ENCODE measurements around the gene DENND1A.
"Not testable (repeated sequence)": the region's sequence is repeated elsewhere in the genome, so short reads cannot be mapped to it uniquely, and the experiment has no call there.

Gene DENND1A

DNA sequence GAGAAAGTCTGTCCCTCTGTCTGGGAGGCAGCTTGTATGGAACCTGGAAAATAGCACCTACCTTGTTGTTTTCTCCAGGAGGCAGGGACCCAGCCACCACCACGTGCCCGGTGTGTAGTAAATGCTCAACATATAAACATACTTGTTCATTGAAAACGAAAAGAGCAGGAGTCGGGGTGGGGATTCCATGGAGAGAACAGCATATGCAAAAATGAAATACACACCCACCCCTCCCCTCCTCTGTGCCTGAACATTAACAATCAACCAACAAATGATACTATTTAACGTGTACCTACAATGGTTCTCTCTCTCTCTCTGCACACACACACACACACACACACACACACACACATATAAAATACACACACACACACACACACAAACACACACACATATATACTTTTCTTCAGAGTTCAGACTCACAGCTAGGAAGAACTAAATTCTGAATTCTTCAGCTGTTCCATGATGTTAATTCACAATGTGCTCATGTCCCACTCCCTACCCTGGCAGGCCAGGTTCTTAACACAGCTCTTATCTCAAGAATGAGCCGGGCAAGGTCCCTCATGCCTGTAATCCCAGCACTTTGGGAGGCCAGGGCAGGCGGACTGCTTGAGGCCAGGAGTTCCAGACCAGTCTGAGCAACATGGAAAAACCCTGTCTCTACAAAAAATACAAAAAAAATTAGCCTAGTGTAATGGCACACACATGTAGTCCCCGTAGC lies 16.3 kb upstream of the DENND1A start:
- no peak for DNase-seq

DNA sequence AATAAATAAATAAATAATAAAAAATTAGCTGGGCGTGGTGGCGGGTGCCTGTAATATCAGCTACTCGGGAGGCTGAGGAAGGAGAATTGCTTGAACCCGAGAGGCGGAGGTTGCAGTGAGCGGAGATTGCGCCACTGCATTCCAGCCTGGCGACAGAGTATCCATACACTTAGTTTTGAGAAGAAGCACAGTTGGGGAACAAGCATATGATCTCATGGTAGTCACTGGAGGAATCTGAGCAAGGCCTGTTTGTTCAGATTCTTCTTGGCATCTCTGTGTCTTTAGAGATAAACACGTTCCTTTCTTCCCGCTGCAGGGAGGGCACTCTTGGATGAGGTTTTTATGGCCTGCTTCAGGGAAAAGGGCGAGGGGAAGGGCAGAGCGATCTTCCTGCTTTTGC lies 15.6 kb upstream of the DENND1A start:
- DNase-seq: no peak

DNA sequence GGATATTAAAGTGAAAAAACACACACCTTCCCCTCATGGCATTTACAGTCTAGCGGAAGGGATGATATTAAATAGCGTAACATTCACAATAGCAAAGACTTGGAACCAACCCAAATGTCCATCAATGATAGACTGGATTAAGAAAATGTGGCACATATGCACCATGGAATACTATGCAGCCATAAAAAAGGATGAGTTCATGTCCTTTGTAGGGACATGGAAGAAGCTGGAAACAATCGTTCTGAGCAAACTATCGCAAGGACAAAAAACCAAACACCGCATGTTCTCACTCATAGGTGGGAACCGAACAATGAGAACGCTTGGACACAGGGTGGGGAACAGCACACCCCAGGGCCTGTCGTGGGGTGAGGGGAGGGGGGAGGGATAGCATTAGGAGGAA lies 14.5 kb upstream of the DENND1A start:
- DNase-seq: not testable (repeated sequence)

DNA sequence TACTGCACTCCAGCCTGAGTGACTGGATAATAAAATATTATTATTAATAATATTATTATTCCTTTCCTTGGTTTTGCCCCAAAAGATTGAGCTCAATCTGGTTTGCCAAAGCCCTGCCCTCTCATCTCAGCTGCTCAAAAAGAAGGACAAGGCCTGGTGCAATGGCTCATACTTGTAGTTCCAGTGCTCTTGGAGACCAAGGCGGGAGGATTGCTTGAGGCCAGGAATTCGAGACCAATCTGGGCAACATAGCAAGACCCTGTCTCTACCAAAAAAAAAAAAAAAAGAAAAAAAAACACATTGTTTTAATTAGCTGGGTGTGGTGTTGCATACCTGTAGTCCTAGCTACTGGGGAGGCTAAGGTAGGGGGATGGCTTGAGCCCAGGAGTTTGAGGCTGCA lies 13.7 kb upstream of the DENND1A start:
- no peak for DNase-seq

DNA sequence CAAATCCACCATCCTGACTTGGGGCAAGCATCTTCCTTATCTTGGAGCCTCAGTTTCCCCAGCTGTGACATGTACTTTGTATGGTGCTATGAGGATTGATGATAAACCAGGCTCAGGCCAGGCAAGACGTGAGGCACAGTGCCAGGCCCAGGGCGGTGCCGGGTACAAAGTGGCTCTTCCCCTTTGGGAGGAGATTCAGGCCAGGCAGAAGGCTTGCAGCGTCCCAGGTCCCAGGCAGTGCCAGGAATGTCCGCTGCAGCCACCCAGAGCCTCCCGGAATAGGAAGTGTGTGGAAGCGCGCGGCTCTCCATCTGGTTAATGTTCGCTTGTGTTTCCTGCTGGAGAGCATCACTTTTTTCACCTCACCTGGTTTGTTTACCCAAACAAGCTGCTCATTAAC lies 12.6 kb upstream of the DENND1A start:
- DNase-seq: no peak

DNA sequence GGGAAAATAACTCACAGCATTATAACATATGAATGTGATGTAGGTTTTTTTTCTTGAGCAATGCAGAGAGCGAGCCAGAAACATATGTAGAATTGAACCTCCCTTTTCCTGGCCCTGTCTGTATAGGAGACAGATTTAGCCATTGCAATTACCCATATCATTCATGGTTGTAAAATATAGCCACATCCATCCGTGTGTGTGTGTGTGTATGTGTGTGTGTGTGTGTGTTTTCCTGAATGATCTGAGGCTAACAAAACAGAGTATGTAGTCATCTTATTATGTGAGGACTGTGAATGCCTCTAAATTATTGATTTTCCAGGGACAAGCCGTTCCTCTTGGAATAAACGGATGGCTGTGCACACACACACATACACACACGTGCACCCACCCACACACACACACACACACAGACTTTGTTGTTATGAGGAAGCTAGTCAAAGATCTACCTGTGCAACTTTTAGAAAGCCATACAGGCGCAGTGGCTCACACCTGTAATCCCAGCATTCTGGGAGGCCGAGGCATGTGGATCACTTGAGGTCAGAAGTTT lies 11.7 kb upstream of the DENND1A start:
- no peak for DNase-seq

DNA sequence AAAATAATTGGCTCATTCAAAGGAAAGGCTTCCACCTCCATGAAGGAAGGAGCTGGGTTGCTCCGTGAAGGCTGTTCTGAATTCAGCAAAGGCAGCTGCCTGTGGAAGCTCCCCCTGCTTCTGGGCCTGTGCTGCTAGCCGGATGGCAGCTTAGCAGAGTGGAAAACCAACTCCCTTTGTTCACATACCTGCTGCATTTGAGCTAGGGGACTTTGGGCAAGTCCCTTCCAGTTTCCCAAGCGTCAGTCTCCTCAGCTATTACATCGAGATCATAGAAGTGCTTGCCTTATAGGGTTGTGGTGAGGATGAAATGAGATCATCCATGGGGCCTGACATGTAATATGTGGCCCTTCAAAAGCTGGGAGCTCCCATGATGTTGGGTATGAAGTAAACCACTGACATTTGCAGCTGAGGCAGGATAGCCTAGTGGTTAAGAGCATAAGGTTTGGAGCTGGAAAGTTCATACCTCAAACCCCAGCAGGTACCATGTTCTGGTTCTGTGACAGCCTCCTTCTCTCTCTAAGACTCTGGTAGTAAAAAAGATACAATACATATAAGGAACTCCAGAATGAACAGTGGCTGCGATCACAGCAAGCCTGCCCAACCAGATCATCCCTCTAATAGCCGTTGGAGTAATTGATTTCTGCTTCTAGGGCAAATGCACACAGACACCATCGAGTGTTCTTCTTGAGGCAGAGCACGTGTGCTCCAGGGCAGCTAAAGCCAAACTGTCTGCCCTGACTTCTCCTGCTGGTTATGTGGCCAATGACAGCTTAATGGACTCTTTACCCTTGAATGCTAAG lies 11.0 kb upstream of the DENND1A start:
- no peak for DNase-seq

DNA sequence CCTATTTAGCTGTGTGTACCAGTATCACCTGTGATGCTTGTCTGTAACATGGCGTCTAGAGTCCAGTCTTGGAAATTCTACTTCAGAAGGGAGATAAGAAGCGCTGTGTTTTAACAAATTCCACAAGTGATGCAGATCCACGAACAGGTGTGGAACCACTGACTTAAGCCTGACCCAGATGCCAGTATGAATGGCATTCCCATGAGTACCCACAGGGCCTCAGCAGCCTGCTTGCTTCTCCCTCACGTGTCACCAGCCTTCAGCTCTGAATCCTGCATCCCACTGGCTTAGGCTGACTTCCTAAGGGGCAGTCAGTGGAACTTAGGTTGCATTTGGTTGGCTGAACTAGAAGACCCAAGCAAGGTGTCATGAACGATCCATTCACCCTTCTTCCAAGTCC lies 8.5 kb upstream of the DENND1A start:
- DNase-seq: no peak

DNA sequence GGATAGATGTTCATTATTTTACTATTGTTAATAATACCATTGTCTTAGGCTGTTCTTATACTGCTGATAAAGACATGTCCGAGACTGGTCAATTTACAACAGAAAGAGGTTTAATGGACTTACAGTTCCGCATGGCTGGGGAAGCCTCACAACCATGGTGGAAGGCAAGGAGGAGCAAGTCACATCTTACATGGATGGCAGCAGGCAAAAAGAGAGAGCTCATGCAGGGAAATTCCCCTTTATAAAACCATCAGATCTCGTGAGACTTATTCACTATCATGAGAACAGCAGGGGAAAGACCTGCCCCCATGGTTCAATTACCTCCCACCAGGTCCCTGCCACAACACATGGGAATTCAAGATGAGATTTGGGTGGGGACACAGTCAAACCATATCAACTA lies 6.6 kb upstream of the DENND1A start:
- DNase-seq: not testable (repeated sequence)

DNA sequence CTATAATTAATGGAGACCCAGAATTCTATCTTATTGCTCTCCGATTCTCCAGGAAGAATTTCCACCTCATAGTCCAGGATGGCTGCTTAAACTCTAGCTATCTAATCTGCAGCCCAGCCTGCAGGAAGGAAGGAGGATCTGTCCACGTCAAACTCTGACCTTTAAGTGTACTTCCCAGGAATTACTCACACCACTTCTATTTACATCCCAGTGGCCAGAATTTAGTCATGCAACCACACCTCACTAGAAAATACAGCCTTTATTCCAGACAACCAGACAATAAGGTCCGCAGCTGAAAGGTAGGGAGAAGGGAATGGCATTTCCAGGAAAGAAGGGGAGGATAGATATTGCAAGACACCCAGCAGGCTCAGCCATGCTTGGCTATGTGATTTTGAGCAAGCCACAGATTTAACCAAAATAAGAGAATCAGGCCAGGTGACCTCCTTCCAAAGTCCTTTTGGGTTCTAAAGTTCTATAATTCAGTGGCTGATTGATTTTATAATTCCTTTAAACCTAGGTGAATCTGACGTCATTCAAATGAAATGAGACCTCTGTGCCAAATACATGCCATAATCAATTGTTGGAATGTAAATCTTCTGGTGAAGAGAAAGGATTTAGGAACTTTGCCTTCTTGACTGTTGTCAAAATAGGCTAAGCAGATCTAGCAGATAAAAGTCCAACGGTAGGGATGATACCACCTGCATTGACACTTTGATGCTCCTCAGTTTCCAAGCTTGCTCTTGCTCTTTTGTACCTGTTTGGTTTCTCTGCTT lies 3.7 kb upstream of the DENND1A start:
- no peak for DNase-seq

DNA sequence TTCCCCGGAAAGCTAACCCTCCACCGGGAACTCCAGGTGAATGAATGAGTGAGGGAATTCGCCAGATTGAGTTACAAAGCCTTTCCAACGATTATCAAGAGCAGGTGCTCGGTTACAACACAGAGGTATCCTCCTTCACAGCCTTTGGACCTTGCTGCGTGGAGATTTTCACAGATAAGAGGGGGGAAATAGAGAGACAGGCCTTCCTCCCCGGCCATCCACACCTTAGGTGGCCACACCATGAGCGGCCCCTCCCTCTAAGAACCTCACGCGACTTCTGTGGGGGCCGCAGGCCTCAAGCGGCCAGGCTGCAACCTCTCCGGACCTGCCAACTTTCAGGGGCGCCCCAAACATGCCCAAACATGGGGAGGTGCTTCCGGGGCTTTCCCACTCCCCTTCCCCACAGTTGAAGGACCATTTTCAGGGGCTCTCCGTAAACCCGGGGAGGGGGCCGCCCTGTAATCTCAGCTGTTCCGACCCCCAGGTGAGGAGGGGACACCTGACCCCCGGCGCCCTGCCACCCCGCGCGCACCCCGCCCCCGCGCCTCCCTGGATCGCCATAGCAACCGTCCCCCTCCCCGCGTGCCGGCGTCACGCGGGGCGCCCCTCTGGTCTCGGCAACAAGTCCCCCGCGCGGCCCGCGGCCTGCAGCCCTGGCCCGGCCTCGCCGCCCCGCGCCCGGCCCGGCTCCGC lies 603 bp downstream of the DENND1A start:
- DNase-seq: peak in 1 of 2 donors; percentile 17

DNA sequence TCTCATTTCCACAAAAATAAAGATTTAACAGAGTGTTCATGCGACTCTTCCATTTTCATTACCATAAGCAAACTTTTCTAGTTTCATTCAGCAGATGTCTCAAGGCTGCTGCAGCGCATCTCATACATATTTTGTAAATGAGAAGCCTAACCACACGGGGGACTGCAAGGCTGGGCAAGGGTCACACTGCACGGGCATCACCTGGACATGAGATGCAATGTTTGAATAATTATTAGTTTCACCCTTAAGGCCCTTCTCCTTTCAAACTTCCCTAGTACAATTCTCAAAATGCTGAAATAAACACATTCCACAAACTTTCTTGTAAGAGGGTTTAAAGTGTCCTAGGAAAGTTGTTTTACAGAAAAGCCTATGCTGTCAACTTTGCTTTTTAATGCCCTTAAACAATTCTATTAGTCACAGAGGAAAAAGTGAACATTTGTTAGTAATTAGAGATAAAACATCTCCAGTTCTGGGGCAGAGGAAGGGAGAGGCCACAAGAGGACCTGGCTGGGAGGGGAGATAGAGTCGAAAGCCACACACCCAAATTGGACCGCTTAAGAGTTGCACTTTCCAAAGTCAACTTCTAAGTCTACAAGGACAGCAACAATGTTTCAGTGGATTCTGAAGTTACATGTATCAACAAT lies 1.3 kb downstream of the DENND1A start:
- DNase-seq: no peak

DNA sequence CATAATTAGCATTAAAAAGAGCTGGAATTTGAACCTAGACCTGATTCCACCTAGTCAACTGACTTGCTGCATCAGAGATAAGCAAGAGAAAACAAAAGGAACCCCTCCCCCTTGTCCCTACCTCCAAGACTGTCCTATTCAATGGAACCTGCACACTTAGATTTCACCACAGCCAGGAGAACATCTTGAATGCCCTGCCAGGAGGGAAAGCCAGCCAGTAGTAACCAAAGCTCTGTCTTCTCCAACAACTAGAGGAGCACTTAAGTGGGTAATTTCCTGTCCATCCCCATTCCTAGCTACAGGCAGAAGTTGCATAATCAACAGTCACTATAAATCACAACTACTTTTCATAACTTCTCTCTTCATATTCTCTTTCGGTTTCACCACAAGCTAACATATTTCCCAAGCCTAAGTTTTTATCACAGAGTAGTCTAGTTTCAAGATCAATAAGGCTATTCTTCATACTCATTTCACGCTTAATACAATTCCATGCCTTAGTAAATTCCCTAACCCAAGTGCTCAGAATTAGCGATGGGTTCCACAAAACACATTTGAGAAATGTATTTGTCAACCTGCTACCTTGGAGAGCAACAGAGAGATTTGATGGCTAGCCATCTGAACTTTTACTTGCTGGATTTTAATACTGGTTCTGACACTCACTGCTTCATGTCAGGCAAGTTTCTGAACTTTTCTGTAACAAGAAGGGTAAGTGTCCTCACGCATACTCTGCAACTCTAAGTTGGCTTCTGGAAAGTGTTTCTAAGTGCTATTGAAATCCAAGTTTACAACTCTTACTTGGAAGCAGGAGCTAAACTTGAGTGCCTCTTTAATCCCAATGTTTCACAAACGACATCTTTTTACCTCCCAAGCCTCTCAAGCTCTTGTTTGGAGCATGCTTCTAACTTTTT lies 2.0 kb downstream of the DENND1A start:
- DNase-seq: peak in 1 of 2 donors; percentile 6

DNA sequence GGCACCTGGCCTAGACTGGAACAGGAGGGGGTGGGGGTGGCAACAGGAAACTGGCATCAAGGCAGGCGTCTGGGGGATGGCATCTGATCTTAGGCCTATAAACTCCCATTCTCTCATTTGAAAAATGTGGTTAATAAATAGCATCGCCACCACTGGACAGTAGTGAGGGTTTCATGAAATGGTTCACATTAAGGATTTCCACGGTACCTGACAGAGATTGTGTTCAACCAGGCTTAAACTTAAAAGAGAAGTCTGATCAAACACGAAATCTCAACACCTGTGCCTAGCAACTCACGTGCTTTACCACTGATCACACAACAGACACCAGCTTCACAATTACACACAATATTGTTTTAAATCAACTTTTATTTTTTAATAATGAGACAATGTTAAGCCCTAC lies 3.0 kb downstream of the DENND1A start:
- DNase-seq: no peak

DNA sequence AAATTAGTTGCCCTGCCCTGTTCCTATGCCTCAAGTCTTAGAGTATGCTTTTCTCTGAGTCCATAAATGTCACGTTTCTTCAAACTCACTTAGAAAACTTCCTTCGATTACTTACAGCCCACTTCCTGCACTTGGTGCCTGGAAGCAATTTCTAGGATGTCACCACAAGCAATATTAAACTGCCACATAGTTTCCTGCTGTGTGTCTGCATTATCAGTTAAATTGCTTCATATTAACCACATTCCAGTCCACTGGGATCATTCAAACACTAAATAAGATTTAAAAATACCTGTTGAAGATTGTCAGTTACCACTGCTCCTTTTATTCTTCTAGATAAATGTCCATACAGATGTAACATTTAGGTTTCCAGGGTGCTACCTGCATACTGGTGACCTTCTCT lies 4.1 kb downstream of the DENND1A start:
- DNase-seq: no peak

DNA sequence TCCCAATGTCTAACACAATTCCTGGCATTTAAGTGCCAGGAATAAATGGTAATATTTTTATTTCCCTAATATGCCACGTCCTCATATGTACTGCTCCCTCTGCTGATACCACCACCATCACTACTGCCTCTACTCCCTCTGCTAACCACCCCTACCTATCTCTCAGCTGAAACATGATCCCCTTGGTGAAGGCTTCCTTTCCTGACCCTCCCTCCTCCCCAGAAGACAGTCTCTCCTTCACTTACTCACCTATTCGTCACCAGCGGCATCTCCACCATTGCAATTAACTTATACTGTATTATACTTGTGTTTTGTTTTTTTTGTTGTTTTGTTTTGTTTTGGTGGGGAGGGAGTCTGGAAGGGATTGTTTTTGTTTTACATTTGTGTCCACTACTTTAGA lies 4.8 kb downstream of the DENND1A start:
- no peak for DNase-seq

DNA sequence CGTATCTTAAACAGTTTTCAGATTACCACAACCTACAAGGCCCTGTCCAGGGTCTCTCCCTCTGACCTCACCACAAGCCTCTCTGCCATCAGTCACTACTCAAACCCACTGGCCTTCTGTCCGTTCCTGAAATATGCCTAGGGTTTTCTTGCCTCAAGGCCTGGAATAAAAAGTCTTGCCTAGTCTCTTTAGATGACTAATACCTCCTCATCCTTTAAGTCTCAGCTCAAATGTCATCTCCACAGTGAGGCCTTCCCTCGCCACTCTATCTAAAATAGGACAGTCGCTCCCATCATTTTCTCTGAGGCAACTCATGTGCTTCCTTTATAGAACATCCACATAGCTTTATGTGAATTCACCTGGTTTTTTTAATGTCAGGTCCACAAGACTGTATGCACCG lies 5.2 kb downstream of the DENND1A start:
- DNase-seq: no peak

DNA sequence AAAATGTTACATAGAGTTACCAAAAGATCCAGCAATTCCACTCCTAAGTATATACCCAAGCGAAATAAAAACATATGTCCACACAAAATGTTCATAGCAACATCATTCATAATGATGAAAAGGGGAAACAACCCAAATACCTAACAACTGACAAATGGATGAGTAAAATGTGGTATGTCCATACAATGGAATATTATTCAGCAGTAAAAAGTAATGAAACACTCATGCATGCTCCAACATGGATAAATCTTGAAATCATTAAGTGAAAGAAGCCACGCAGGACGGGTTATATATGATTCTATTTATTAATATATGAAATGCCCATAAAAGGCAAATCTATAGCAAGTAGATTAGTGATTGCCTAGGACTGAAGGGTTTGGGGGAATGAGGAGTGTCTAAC lies 6.0 kb downstream of the DENND1A start:
- DNase-seq: no peak

DNA sequence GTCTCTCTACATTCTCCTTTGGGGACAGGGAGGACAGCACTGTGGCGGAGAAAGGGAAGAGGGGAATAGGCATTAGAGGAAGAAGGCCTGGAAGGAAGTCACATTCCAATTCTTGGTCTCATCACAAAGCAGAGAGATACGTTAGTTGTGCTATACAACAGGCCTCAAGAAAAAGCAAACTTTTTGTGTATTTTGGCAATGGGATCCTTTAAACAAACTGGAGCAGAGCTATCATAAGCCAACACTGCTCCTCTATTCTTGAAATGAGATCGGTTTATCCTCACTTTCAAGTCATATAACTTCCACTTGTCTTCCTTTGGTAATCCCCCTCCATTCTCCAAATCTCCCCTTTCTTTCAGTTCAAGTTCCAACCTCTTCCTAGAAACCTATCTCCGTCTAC lies 6.5 kb downstream of the DENND1A start:
- no peak for DNase-seq

DNA sequence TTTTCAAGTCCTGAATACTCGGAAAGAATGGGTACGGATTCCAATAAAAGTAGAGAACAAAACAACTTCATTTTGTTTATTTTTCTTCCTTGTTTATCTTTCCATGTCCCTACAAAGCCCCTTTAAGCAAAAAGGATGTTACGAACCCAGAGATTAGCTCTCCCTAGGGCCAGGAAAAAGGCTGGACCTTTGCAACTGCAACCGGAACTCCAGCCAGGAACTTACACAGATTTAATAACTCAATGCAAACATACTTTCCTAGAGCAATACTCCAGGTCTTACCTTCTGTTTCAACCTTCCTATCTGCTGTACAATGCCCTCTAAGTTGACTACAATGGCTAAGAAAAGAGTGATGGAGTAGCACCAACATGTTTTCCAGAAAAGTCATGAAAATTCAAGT lies 7.0 kb downstream of the DENND1A start:
- no peak for DNase-seq

DNA sequence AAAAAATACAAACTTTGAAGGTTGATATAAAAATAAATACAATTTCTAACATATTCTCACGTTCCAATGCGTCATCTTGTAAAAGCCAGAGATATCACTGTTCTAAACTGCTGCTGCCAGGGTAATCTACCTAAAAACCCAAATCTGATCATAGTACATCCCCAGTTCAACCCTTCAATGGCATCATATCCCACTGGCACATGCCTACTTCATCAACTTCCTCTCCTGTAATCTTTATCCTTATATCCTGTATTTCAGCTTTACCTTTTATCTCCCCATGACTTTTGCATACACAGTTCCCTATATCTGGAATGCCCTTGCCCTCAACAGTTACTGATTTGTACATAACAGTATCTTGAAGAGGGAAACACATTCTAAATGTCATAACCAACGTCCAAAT lies 7.5 kb downstream of the DENND1A start:
- no peak for DNase-seq

All from CD4-positive, alpha-beta T cell treated with Interleukin-4 for 1 hour (primary cell).